Type B pancreatic cell (in vitro differentiated cells): Measurements from ENCODE around the gene COL4A2. TPM values are rescaled to one million over a fixed set of nuclear protein-coding genes. Genes with fewer than 3 reads are reported as not detected.
"Not testable (repeated sequence)": the region's sequence is repeated elsewhere in the genome, so short reads cannot be mapped to it uniquely, and the experiment has no call there.

Experiments
- DNase-seq: peaks from one replicate; pipeline ENCODE4 v3.0.0; 2021; ENCODE audit warnings: mixed read lengths; ENCODE audit not compliant: unreplicated experiment; ENCODE audit errors: extremely low spot score
- H3K27ac Mint-ChIP-seq: 2 replicates; pipeline ENCODE4 v1.8.0; 2021; ENCODE audit warnings: mild to moderate bottlenecking, mixed read lengths
- H3K27me3 Mint-ChIP-seq: 2 replicates; pipeline ENCODE4 v1.8.0; 2021; ENCODE audit warnings: mixed read lengths
- H3K36me3 Mint-ChIP-seq: 2 replicates; pipeline ENCODE4 v1.8.0; 2021; ENCODE audit warnings: mixed read lengths
- H3K4me1 Mint-ChIP-seq: one replicate; pipeline ENCODE4 v1.8.0; 2021; ENCODE audit warnings: mixed read lengths; ENCODE audit not compliant: unreplicated experiment
- H3K4me3 Mint-ChIP-seq: 2 replicates; pipeline ENCODE4 v1.8.0; 2021; ENCODE audit warnings: mild to moderate bottlenecking, mixed read lengths
- H3K9me3 Mint-ChIP-seq: 2 replicates; pipeline ENCODE4 v1.8.0; 2021; ENCODE audit warnings: mixed read lengths
- total RNA-seq: library from RNA; stranded (reverse); gene quantifications from 2 replicates; pipeline ENCODE4 v1.2.1, GENCODE V29; 2021; ENCODE audit warnings: low replicate concordance
- TF ChIP-seq, protein P1 (sequence below): fragments of 200-600 bp; sonication (generic); conservative IDR thresholded peaks from 2 replicates; pipeline ENCODE4 v1.5.0; 2021; ENCODE audit warnings: antibody characterized with exemption, mild to moderate bottlenecking

Gene COL4A2
- total RNA-seq, 1 donor from 2014 or later = 145 TPM

DNA sequence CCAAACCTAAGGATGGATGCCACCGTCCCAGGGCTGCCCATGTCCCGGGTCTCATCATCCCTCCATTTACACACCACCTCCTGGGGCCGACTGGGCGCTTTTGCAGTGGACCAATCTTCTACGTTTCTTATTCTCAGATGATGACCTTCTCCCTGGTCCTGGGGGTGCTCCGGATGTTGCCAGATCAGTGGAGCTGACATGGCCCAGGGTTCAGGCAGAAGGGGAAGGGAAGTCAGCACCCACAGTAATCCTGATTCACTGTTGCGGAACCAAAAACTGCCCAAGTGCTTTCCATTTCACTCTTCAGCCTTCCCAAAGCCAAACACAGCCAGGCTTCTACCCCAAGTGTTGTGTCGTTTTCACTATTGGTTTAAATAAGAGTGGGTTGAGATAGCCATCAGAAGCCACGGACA lies 224.6 kb downstream of the COL4A2 start:
- peaks cover 16% of the 10 kb centered on the region for H3K4me1 Mint-ChIP-seq
- DNase-seq = no peak
- TF ChIP-seq, protein P1, sequence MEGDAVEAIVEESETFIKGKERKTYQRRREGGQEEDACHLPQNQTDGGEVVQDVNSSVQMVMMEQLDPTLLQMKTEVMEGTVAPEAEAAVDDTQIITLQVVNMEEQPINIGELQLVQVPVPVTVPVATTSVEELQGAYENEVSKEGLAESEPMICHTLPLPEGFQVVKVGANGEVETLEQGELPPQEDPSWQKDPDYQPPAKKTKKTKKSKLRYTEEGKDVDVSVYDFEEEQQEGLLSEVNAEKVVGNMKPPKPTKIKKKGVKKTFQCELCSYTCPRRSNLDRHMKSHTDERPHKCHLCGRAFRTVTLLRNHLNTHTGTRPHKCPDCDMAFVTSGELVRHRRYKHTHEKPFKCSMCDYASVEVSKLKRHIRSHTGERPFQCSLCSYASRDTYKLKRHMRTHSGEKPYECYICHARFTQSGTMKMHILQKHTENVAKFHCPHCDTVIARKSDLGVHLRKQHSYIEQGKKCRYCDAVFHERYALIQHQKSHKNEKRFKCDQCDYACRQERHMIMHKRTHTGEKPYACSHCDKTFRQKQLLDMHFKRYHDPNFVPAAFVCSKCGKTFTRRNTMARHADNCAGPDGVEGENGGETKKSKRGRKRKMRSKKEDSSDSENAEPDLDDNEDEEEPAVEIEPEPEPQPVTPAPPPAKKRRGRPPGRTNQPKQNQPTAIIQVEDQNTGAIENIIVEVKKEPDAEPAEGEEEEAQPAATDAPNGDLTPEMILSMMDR = no peak
- no peaks in the 10 kb centered on the region for H3K36me3 Mint-ChIP-seq
- H3K9me3 Mint-ChIP-seq = no peaks in the 10 kb centered on the region
- H3K4me3 Mint-ChIP-seq = no peak overlapping the region
- no peaks in the 10 kb centered on the region for H3K27me3 Mint-ChIP-seq
- H3K27ac Mint-ChIP-seq = no peak overlapping the region

DNA sequence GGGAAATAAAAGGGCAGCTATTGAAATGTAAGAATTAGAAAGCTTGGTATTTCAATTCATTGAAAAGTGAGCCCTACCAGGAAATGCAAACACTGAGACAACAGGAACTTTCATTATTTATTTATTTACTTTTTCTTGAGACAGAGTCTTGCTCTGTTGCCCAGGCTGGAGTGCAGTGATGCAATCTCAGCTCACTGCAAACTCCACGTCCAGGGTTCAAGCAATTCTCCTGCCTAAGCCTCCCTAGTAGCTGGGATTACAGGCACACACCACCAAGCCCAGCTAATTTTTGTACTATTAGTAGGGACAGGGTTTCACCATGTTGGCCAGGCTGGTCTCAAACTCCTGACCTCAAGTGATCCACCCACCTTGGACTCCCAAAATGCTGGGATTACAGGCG lies 225.2 kb downstream of the COL4A2 start:
- DNase-seq, H3K27me3 Mint-ChIP-seq, H3K27ac Mint-ChIP-seq, H3K4me3 Mint-ChIP-seq, H3K36me3 Mint-ChIP-seq, H3K9me3 Mint-ChIP-seq: not testable (repeated sequence)
- peaks cover 16% of the 10 kb centered on the region for H3K4me1 Mint-ChIP-seq

DNA sequence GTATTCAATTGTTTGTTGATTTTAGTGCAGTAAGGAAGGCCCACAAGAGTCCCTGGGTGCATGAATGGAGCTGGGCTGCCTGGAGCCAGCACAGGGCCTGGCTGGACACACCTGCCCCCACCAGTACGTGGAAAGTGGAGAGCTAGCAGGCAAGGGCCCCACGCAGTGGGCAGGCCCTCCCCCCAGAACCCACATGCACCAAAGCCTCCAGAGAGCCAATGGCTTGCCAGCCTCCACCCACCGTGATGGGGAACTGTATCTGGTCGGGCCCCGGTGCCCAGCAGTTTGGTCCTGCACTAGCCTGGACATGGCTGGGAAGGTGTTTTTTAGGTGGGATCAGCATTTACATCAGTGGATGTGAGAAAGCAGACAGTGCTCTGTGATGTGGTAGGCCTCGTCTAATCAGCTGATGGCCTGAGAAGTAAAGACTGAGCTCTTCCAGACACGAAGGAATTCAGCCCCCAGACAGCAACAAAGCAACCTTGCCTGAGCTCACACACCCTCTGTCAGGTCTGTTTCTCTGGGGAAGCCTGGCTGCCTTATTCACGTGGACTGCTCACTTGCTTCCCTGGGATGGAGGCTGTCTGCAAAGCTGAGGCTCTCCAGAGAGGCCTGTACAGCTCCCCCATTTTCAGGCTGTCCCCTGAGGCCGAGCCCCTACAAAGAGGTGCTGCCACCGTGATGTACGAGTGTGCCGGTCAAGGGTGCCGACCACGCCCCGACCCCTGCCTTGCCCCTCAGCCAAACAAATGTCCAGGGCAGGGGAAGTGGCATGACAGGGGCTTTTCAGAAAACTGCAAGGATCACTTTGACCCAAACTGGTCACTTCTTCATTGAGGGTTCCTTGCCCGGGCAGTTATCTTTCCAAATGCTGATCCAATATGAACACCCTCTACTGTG lies 226.9 kb downstream of the COL4A2 start:
- peaks cover 7% of the 10 kb centered on the region for H3K4me1 Mint-ChIP-seq
- no peak overlapping the region for H3K27ac Mint-ChIP-seq
- no peak overlapping the region for H3K4me3 Mint-ChIP-seq
- DNase-seq = no peak
- H3K36me3 Mint-ChIP-seq = no peaks in the 10 kb centered on the region
- H3K27me3 Mint-ChIP-seq = no peaks in the 10 kb centered on the region
- no peaks in the 10 kb centered on the region for H3K9me3 Mint-ChIP-seq
- TF ChIP-seq, protein P1 = no peak

DNA sequence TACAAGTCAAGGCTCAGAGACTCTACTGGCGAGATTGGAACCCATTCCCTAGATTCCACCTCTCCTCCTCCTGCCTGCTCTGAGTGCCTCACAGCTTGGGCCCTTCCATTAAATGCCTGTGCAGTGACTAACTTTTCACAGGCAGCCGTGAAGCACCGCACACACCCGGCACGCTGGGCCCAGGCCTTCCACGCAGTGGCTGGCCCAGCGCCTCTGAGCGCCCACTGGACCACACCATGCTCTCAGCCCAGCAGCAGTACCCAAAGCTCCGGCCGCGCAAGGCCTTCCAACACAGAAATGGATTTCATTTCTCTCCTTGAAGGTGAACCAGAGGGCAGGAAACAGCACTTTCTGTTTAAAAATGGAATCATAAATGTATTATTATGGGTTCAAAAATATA lies 228.4 kb downstream of the COL4A2 start:
- TF ChIP-seq, protein P1 = no peak
- Mint-ChIP-seq H3K36me3 (no peaks in the 10 kb centered on the region), H3K9me3 (no peaks in the 10 kb centered on the region), H3K4me3 (no peak overlapping the region), H3K4me1 (peaks cover 4% of the 10 kb centered on the region), H3K27me3 (no peaks in the 10 kb centered on the region), H3K27ac (no peak overlapping the region)
- DNase-seq = no peak

DNA sequence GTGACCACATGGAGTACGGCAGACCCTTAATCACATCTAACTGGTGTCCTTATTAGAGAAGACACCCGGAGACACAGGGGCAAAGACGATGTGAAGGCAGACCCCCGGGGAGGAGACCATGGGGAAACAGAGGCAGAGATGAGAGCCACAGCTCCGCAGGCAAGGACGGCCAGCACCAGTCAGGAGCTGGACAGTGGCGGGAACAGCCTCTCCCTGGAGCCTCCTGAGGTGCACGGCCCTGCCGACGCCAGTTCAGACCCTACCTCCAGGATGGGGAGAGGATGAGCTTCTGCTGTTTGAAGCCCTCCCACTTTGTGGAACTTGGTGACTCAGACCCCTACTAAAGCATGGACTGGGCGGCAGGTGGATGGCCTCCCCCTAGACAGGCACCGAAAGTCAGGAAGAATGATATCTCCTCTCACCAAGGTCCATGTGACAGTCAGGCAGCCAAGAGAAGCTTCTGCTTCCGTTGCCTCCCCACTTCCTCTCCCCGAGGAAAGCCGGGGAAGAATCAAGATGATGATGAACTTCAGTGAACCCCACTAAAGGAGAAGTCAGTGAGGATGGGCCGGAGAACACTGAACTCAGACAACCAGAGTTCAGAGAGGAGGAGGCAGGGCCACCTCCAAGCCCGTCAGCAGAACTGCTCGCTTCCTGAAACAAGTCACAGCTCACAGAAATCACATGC lies 229.1 kb downstream of the COL4A2 start:
- no peak overlapping the region for H3K27ac Mint-ChIP-seq
- H3K4me3 Mint-ChIP-seq = no peak overlapping the region
- TF ChIP-seq, protein P1 = no peak
- no peaks in the 10 kb centered on the region for H3K9me3 Mint-ChIP-seq
- no peak for DNase-seq
- H3K36me3 Mint-ChIP-seq = no peaks in the 10 kb centered on the region
- H3K4me1 Mint-ChIP-seq = peaks cover 9% of the 10 kb centered on the region
- no peaks in the 10 kb centered on the region for H3K27me3 Mint-ChIP-seq

DNA sequence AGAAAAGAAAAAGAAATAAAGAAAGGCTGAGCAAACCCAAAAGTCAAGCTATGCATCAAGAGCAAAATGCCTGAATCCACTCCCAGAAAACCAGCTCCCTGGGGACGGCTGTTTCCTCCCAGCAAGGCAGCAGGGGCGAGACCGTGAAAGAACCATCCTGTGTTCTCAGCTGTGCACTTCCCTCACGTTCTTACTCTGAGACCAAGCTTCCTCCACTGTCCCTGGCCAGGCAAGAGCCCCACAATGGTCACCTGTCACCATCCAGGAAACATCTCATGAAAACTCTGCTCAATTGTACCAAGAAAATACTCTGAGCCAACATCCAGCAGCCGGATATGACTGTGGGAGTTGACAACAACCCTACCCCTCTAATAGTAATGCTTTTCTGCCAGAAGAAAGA lies 231.5 kb downstream of the COL4A2 start:
- H3K4me3 Mint-ChIP-seq = no peak overlapping the region
- no peak overlapping the region for H3K27ac Mint-ChIP-seq
- no peaks in the 10 kb centered on the region for H3K36me3 Mint-ChIP-seq
- no peak for DNase-seq
- H3K27me3 Mint-ChIP-seq = no peaks in the 10 kb centered on the region
- TF ChIP-seq, protein P1 = no peak
- peaks cover 19% of the 10 kb centered on the region for H3K4me1 Mint-ChIP-seq
- H3K9me3 Mint-ChIP-seq = no peaks in the 10 kb centered on the region
